H1 (cell line): ENCODE data around the gene SNF8. TPM values are rescaled to one million over a fixed set of nuclear protein-coding genes. Genes with fewer than 3 reads are reported as not detected.

ENCODE experiments used
- BRCA1 ChIP-seq: IDR thresholded peaks from 2 replicates; pipeline ENCODE4 v1.6.1; 2012; ENCODE audit warnings: low read depth, low read length, improper control_type of control experiment
- CBX8 ChIP-seq: fragments of 300-800, 300-1000 bp; sonication (generic); IDR thresholded peaks from 2 replicates; pipeline ENCODE4 v1.7.1; 2016; ENCODE audit warnings: low read depth, low read length, borderline replicate concordance
- E2F6 ChIP-seq: IDR thresholded peaks from 2 replicates; pipeline ENCODE4 v1.6.1; 2012; ENCODE audit warnings: inconsistent platforms
- NRF1 ChIP-seq: IDR thresholded peaks from 2 replicates; pipeline ENCODE4 v1.6.1; 2011; ENCODE audit warnings: mild to moderate bottlenecking, low read depth, low read length, improper control_type of control experiment
- SIRT6 ChIP-seq: IDR thresholded peaks from one replicate; pipeline ENCODE4 v1.7.1; 2012; ENCODE audit warnings: low read length, inconsistent platforms
- TEAD4 ChIP-seq: IDR thresholded peaks from 2 replicates; pipeline ENCODE4 v1.6.1; 2012; ENCODE audit warnings: low read depth, low read length, inconsistent platforms, mixed read lengths
- ZNF274 ChIP-seq: IDR thresholded peaks from 2 replicates; pipeline ENCODE4 v1.7.0; 2012; ENCODE audit warnings: low read length, borderline replicate concordance; ENCODE audit errors: extremely low read depth
- polyA plus RNA-seq, 7 experiments: library from polyadenylated mRNA; depleted of rRNA in 3 of 7; stranded (reverse) in 5 of 7; unstranded in 2 of 7; fragments of >200 nt in 5 of 7; fragments of 200-250 nt in 2 of 7; gene quantifications; 1 replicate in 5 of 7; 2 replicates in 1 of 7; 4 replicates in 1 of 7; pipeline versions ENCODE4 v1.2.1 to v1.2.3, GENCODE V29; 2011 to 2013; ENCODE audit warnings: missing spikeins in 2 of 7, mixed read lengths in 2 of 7
- total RNA-seq: library from RNA; stranded (reverse); fragmentation: NEBNext Ultra II Directional; extraction: Animal tissue kit (Norgen Biotek cat#: 25700); gene quantifications from 2 replicates; pipeline ENCODE4 v1.2.1, GENCODE V29; 2021

SNF8 gene
- total and polyA plus RNA-seq, 2 of the 8 experiments (the other 6 are each of a cell fraction or from before 2014, with no cell fraction given), result 132 to 133 TPM

- TF ChIP-seq E2F6, result no peak
- no peak for TF ChIP-seq NRF1
- no peak for TF ChIP-seq ZNF274
- TF ChIP-seq BRCA1, result no peak
- TF ChIP-seq CBX8, result no peak
- no peak for TF ChIP-seq SIRT6
- TF ChIP-seq TEAD4, result no peak
Observed at GRCh38 chr17:48925991-48926342, 18.7 kb downstream of the SNF8 start (continued).
